ES-I3 (cell line): ENCODE measurements around the gene IMPDH1.

Experiments used
- H3K36me3 ChIP-seq: 2 replicates; pipeline ENCODE4 v1.6.1; 2013; ENCODE audit warnings: mild to moderate bottlenecking, low read length, control low read depth, moderate library complexity; ENCODE audit not compliant: insufficient read depth
- H3K4me1 ChIP-seq: 2 replicates; pipeline ENCODE4 v1.6.1; 2013; ENCODE audit warnings: mild to moderate bottlenecking, control low read depth, low read length; ENCODE audit not compliant: insufficient read depth
- H3K9ac ChIP-seq: 2 replicates; pipeline ENCODE4 v1.6.1; 2013; ENCODE audit warnings: low read depth, mild to moderate bottlenecking, low read length, moderate library complexity
- H3K9me3 ChIP-seq: 2 replicates; pipeline ENCODE4 v1.6.1; 2013; ENCODE audit warnings: mild to moderate bottlenecking, low read length, moderate library complexity; ENCODE audit not compliant: control insufficient read depth, insufficient read depth

Gene IMPDH1

GRCh38 chr7:128359336-128359735, 50.4 kb downstream of the IMPDH1 start:
- H3K4me1 ChIP-seq, result no peaks in the 10 kb centered on the region; the same call in 1 of the 2 replicates
- no peak overlapping the region for H3K9ac ChIP-seq

GRCh38 chr7:128358233-128358632, 51.5 kb downstream of the IMPDH1 start:
- Histone ChIP-seq H3K9me3 (no peaks in the 10 kb centered on the region), H3K9ac (no peak overlapping the region), H3K4me1 (no peaks in the 10 kb centered on the region; the same call in 1 of the 2 replicates), H3K36me3 (no peaks in the 10 kb centered on the region)

More at GRCh38 chr7:128359336-128359735, 50.4 kb downstream of the IMPDH1 start:
- no peaks in the 10 kb centered on the region for H3K36me3 ChIP-seq
- H3K9me3 ChIP-seq, result no peaks in the 10 kb centered on the region

GRCh38 chr7:128357217-128357613, 52.6 kb downstream of the IMPDH1 start:
- Histone ChIP-seq H3K9ac (no peak overlapping the region), H3K9me3 (no peaks in the 10 kb centered on the region), H3K36me3 (no peaks in the 10 kb centered on the region), H3K4me1 (no peaks in the 10 kb centered on the region; the same call in 1 of the 2 replicates)

- Histone ChIP-seq H3K9ac (no peak overlapping the region), H3K4me1 (no peaks in the 10 kb centered on the region; the same call in 1 of the 2 replicates), H3K9me3 (no peaks in the 10 kb centered on the region), H3K36me3 (no peaks in the 10 kb centered on the region)
Observed at GRCh38 chr7:128356546-128357216, 53.1 kb downstream of the IMPDH1 start.

GRCh38 chr7:128353610-128354009, 56.2 kb downstream of the IMPDH1 start:
- no peaks in the 10 kb centered on the region for H3K9me3 ChIP-seq
- H3K4me1 ChIP-seq, result no peaks in the 10 kb centered on the region; the same call in 1 of the 2 replicates
- H3K36me3 ChIP-seq, result no peaks in the 10 kb centered on the region
- H3K9ac ChIP-seq, result no peak overlapping the region

- H3K9me3 ChIP-seq, result no peaks in the 10 kb centered on the region
- H3K36me3 ChIP-seq, result no peaks in the 10 kb centered on the region
- H3K4me1 ChIP-seq, result no peaks in the 10 kb centered on the region; the same call in 1 of the 2 replicates
- H3K9ac ChIP-seq, result no peak overlapping the region
Observed at GRCh38 chr7:128353189-128353588, 56.6 kb downstream of the IMPDH1 start.

- Histone ChIP-seq H3K9ac (no peak overlapping the region), H3K9me3 (no peaks in the 10 kb centered on the region), H3K36me3 (no peaks in the 10 kb centered on the region), H3K4me1 (no peaks in the 10 kb centered on the region; the same call in 1 of the 2 replicates)
Observed at GRCh38 chr7:128352636-128353035, 57.1 kb downstream of the IMPDH1 start.

GRCh38 chr7:128352153-128352537, 57.6 kb downstream of the IMPDH1 start:
- Histone ChIP-seq H3K36me3 (no peaks in the 10 kb centered on the region), H3K9ac (no peak overlapping the region), H3K4me1 (no peaks in the 10 kb centered on the region; the same call in 1 of the 2 replicates), H3K9me3 (no peaks in the 10 kb centered on the region)

- no peaks in the 10 kb centered on the region for H3K36me3 ChIP-seq
- H3K9ac ChIP-seq, result no peak overlapping the region; the same call in 1 of the 2 replicates
- no peaks in the 10 kb centered on the region; the same call in 1 of the 2 replicates for H3K4me1 ChIP-seq
- H3K9me3 ChIP-seq, result no peaks in the 10 kb centered on the region
Observed at GRCh38 chr7:128351296-128352152, 58.3 kb downstream of the IMPDH1 start.

- H3K9me3 ChIP-seq, result no peaks in the 10 kb centered on the region
- no peaks in the 10 kb centered on the region; the same call in 1 of the 2 replicates for H3K4me1 ChIP-seq
- no peaks in the 10 kb centered on the region for H3K36me3 ChIP-seq
- no peak overlapping the region for H3K9ac ChIP-seq
Observed at GRCh38 chr7:128350708-128351295, 59.0 kb downstream of the IMPDH1 start.

GRCh38 chr7:128349466-128349825, 60.3 kb downstream of the IMPDH1 start:
- Histone ChIP-seq H3K9ac (no peak overlapping the region), H3K4me1 (no peaks in the 10 kb centered on the region; the same call in 1 of the 2 replicates), H3K9me3 (no peaks in the 10 kb centered on the region), H3K36me3 (no peaks in the 10 kb centered on the region)

- no peaks in the 10 kb centered on the region for H3K9me3 ChIP-seq
- H3K9ac ChIP-seq, result no peak overlapping the region
- no peaks in the 10 kb centered on the region; the same call in 1 of the 2 replicates for H3K4me1 ChIP-seq
- H3K36me3 ChIP-seq, result no peaks in the 10 kb centered on the region
Observed at GRCh38 chr7:128347647-128348097, 62.1 kb downstream of the IMPDH1 start.

- no peaks in the 10 kb centered on the region for H3K4me1 ChIP-seq
- H3K9ac ChIP-seq, result no peak overlapping the region
- H3K36me3 ChIP-seq, result no peaks in the 10 kb centered on the region
- no peaks in the 10 kb centered on the region for H3K9me3 ChIP-seq
Observed at GRCh38 chr7:128344431-128344774, 65.4 kb downstream of the IMPDH1 start.

GRCh38 chr7:128343554-128344430, 66.0 kb downstream of the IMPDH1 start, which contains the start of gene RBM28:
Gene RBM28 (minus strand): TSS chr7:128343908. CDS start chr7:128343793, 115 bp downstream.
- no peaks in the 10 kb centered on the region for H3K9me3 ChIP-seq
- no peaks in the 10 kb centered on the region for H3K36me3 ChIP-seq
- peak within 1 kb of the TSS; percentile 97 for H3K9ac ChIP-seq
- no peaks in the 10 kb centered on the region for H3K4me1 ChIP-seq
